Activated T-cell treated with anti-CD3 and anti-CD28 coated beads, Interleukin-2, amount 50 U/mL, for 24 hours (primary cell): Measurements from ENCODE around the gene RNF130.
"Not testable (repeated sequence)": the region's sequence is repeated elsewhere in the genome, so short reads cannot be mapped to it uniquely, and the experiment has no call there.

ENCODE experiments used
- DNase-seq: peaks from one replicate; pipeline ENCODE4 v3.0.0-alpha.2; 2020
- H3K27ac Mint-ChIP-seq: 2 replicates; pipeline ENCODE4 v1.8.0; 2020; ENCODE audit warnings: mild to moderate bottlenecking, mixed read lengths
- H3K27me3 Mint-ChIP-seq: 2 replicates; pipeline ENCODE4 v1.8.0; 2020; ENCODE audit warnings: mixed read lengths
- H3K36me3 Mint-ChIP-seq: 2 replicates; pipeline ENCODE4 v1.8.0; 2020; ENCODE audit warnings: low read depth, mixed read lengths
- H3K4me1 Mint-ChIP-seq: 2 replicates; pipeline ENCODE4 v1.8.0; 2020; ENCODE audit warnings: low read depth, mixed read lengths
- H3K4me3 Mint-ChIP-seq: 2 replicates; pipeline ENCODE4 v1.8.0; 2020; ENCODE audit warnings: mild to moderate bottlenecking, moderate library complexity, mixed read lengths
- H3K9me3 Mint-ChIP-seq: 2 replicates; pipeline ENCODE4 v1.8.0; 2020; ENCODE audit warnings: mixed read lengths

Gene RNF130

GRCh38 chr5:179974946-179975712 is 96.4 kb downstream of the RNF130 start:
- H3K9me3 Mint-ChIP-seq: no peaks in the 10 kb centered on the region
- no peaks in the 10 kb centered on the region for H3K27me3 Mint-ChIP-seq
- H3K4me1 Mint-ChIP-seq: peaks cover 8% of the 10 kb centered on the region
- H3K27ac Mint-ChIP-seq: no peak overlapping the region
- DNase-seq: no peak
- H3K4me3 Mint-ChIP-seq: no peak overlapping the region
- H3K36me3 Mint-ChIP-seq: peaks cover 43% of the 10 kb centered on the region

GRCh38 chr5:179974246-179974945 is 97.2 kb downstream of the RNF130 start:
- Mint-ChIP-seq H3K36me3 (peaks cover 43% of the 10 kb centered on the region), H3K9me3 (no peaks in the 10 kb centered on the region), H3K27ac (no peak overlapping the region), H3K27me3 (no peaks in the 10 kb centered on the region), H3K4me1 (peaks cover 8% of the 10 kb centered on the region), H3K4me3 (no peak overlapping the region)
- no peak for DNase-seq

GRCh38 chr5:179973391-179973790 is 98.2 kb downstream of the RNF130 start:
- Mint-ChIP-seq H3K9me3 (no peaks in the 10 kb centered on the region), H3K36me3 (peaks cover 41% of the 10 kb centered on the region), H3K27ac (no peak overlapping the region), H3K27me3 (no peaks in the 10 kb centered on the region), H3K4me1 (peaks cover 8% of the 10 kb centered on the region), H3K4me3 (no peak overlapping the region)
- no peak for DNase-seq

GRCh38 chr5:179969110-179969509 is 102.4 kb downstream of the RNF130 start:
- H3K36me3 Mint-ChIP-seq: peaks cover 32% of the 10 kb centered on the region
- H3K9me3 Mint-ChIP-seq: no peaks in the 10 kb centered on the region
- H3K27ac Mint-ChIP-seq: no peak overlapping the region
- no peak overlapping the region for H3K4me3 Mint-ChIP-seq
- H3K4me1 Mint-ChIP-seq: peaks cover 8% of the 10 kb centered on the region
- DNase-seq: no peak
- no peaks in the 10 kb centered on the region for H3K27me3 Mint-ChIP-seq

- no peak overlapping the region for H3K4me3 Mint-ChIP-seq
Observed at GRCh38 chr5:179967489-179967888, 104.1 kb downstream of the RNF130 start.

GRCh38 chr5:179964015-179964414 is 107.5 kb downstream of the RNF130 start:
- H3K9me3 Mint-ChIP-seq: no peaks in the 10 kb centered on the region
- H3K27ac Mint-ChIP-seq: no peak overlapping the region
- H3K4me3 Mint-ChIP-seq: no peak overlapping the region
- no peaks in the 10 kb centered on the region for H3K27me3 Mint-ChIP-seq
- H3K36me3 Mint-ChIP-seq: peaks cover 52% of the 10 kb centered on the region
- no peak for DNase-seq
- H3K4me1 Mint-ChIP-seq: no peaks in the 10 kb centered on the region

More at GRCh38 chr5:179967489-179967888, 104.1 kb downstream of the RNF130 start:
- no peak for DNase-seq
- H3K9me3 Mint-ChIP-seq: no peaks in the 10 kb centered on the region
- H3K27ac Mint-ChIP-seq: no peak overlapping the region
- peaks cover 44% of the 10 kb centered on the region for H3K36me3 Mint-ChIP-seq
- H3K4me1 Mint-ChIP-seq: peaks cover 8% of the 10 kb centered on the region
- H3K27me3 Mint-ChIP-seq: no peaks in the 10 kb centered on the region

GRCh38 chr5:179963375-179963774 is 108.2 kb downstream of the RNF130 start:
- Mint-ChIP-seq H3K4me1 (no peaks in the 10 kb centered on the region), H3K9me3 (no peaks in the 10 kb centered on the region), H3K4me3 (no peak overlapping the region), H3K27ac (no peak overlapping the region), H3K36me3 (peaks cover 48% of the 10 kb centered on the region), H3K27me3 (no peaks in the 10 kb centered on the region)
- DNase-seq: no peak

- Mint-ChIP-seq H3K27me3 (no peaks in the 10 kb centered on the region), H3K27ac (no peak overlapping the region), H3K4me1 (no peaks in the 10 kb centered on the region), H3K4me3 (no peak overlapping the region), H3K9me3 (no peaks in the 10 kb centered on the region), H3K36me3 (peaks cover 29% of the 10 kb centered on the region)
- DNase-seq: no peak
Observed at GRCh38 chr5:179960204-179960831, 111.2 kb downstream of the RNF130 start.

GRCh38 chr5:179959641-179960040 is 111.9 kb downstream of the RNF130 start:
- no peak overlapping the region for H3K4me3 Mint-ChIP-seq
- H3K4me1 Mint-ChIP-seq: no peaks in the 10 kb centered on the region
- H3K9me3 Mint-ChIP-seq: no peaks in the 10 kb centered on the region

GRCh38 chr5:179959118-179959517 is 112.4 kb downstream of the RNF130 start:
- not testable (repeated sequence) for H3K9me3 Mint-ChIP-seq, H3K4me1 Mint-ChIP-seq, H3K27ac Mint-ChIP-seq, H3K27me3 Mint-ChIP-seq, H3K4me3 Mint-ChIP-seq, DNase-seq
- H3K36me3 Mint-ChIP-seq: peaks cover 29% of the 10 kb centered on the region

More at GRCh38 chr5:179959641-179960040, 111.9 kb downstream of the RNF130 start:
- Mint-ChIP-seq H3K27ac (no peak overlapping the region), H3K27me3 (no peaks in the 10 kb centered on the region), H3K36me3 (peaks cover 29% of the 10 kb centered on the region)
- no peak for DNase-seq

GRCh38 chr5:179955630-179956029 is 115.9 kb downstream of the RNF130 start:
- no peaks in the 10 kb centered on the region for H3K27me3 Mint-ChIP-seq
- H3K27ac Mint-ChIP-seq: no peak overlapping the region
- no peaks in the 10 kb centered on the region for H3K4me1 Mint-ChIP-seq
- no peak overlapping the region for H3K4me3 Mint-ChIP-seq
- no peak for DNase-seq
- no peaks in the 10 kb centered on the region for H3K9me3 Mint-ChIP-seq
- H3K36me3 Mint-ChIP-seq: peaks cover 6% of the 10 kb centered on the region

- H3K4me1 Mint-ChIP-seq: no peaks in the 10 kb centered on the region
- H3K9me3 Mint-ChIP-seq: no peaks in the 10 kb centered on the region
- H3K27ac Mint-ChIP-seq: no peak overlapping the region
- peaks cover 2% of the 10 kb centered on the region for H3K36me3 Mint-ChIP-seq
- no peaks in the 10 kb centered on the region for H3K27me3 Mint-ChIP-seq
- no peak overlapping the region for H3K4me3 Mint-ChIP-seq
- DNase-seq: no peak
Observed at GRCh38 chr5:179955062-179955461, 116.5 kb downstream of the RNF130 start.

GRCh38 chr5:179954434-179954833 is 117.1 kb downstream of the RNF130 start:
- peaks cover 2% of the 10 kb centered on the region for H3K36me3 Mint-ChIP-seq
- no peak overlapping the region for H3K4me3 Mint-ChIP-seq
- H3K27me3 Mint-ChIP-seq: no peaks in the 10 kb centered on the region
- no peak for DNase-seq
- H3K4me1 Mint-ChIP-seq: no peaks in the 10 kb centered on the region
- H3K27ac Mint-ChIP-seq: no peak overlapping the region
- H3K9me3 Mint-ChIP-seq: no peaks in the 10 kb centered on the region

GRCh38 chr5:179953987-179954386 is 117.6 kb downstream of the RNF130 start:
- H3K4me3 Mint-ChIP-seq: no peak overlapping the region
- peaks cover 2% of the 10 kb centered on the region for H3K36me3 Mint-ChIP-seq
- no peaks in the 10 kb centered on the region for H3K4me1 Mint-ChIP-seq
- H3K27me3 Mint-ChIP-seq: no peaks in the 10 kb centered on the region
- DNase-seq: no peak
- H3K9me3 Mint-ChIP-seq: no peaks in the 10 kb centered on the region
- no peak overlapping the region for H3K27ac Mint-ChIP-seq
